HepG2 (cell line): ENCODE measurements around the gene XXYLT1. TPM values are rescaled to one million over a fixed set of nuclear protein-coding genes. Genes with fewer than 3 reads are reported as not detected.

Experiments
- ATAC-seq: fragments of 200-7000 bp; cut with Tn5 transposase; 3 replicates; pipeline ENCODE4 v1.9.1; 2020; ENCODE audit warnings: mild to moderate bottlenecking, moderate library complexity
- BruUV-seq: library from RNA; stranded (reverse); fragments of 400-500 nt; replicated peaks from 2 replicates; lab custom pipeline; 2021; lab: Mats Ljungman, UMichigan
- CTCF ChIA-PET: fragments of 300-600 bp; formaldehyde crosslinking; extraction: SDS; loops from one replicate; lab custom pipeline; 2021; ENCODE audit warnings: low total read pairs, inconsistent platforms, low intra/inter-chr PET ratio; lab: Yijun Ruan, JAX
- POLR2A ChIA-PET: fragments of 350-600 bp; sonication (Branson Sonifier 250); formaldehyde crosslinking; loops from one replicate; lab custom pipeline; 2020; ENCODE audit warnings: antibody characterized with exemption, inconsistent platforms; lab: Yijun Ruan, JAX
- DNase-seq: peaks from one replicate; pipeline ENCODE4 v3.0.0-alpha.2; 2015; ENCODE audit warnings: low spot score
- FAIRE-seq: peaks from 3 replicates; lab custom pipeline; 2011; peaks lifted over from hg19 to GRCh38; lab: Jason Lieb, UNC
- H2AFZ ChIP-seq: one replicate; pipeline ENCODE4 v1.6.1; 2011; ENCODE audit warnings: low read length, inconsistent platforms
- H3K27ac ChIP-seq: fragments of 300-600 bp; 3 replicates; pipeline ENCODE4 v1.8.0; 2011; ENCODE audit warnings: mixed run types, mild to moderate bottlenecking, mixed read lengths, low read length, inconsistent platforms; ENCODE audit not compliant: insufficient read depth; ENCODE audit errors: extremely low read length
- H3K27me3 ChIP-seq, 2 experiments: fragments of 200-600 bp in 1 of 2; 2 replicates in 1 of 2; 3 replicates in 1 of 2; pipeline versions ENCODE4 v1.6.0 to v1.8.0; 2011; ENCODE audit warnings: low read length in 2 of 2, mild to moderate bottlenecking in 2 of 2, moderate library complexity in 2 of 2, inconsistent platforms in 1 of 2; ENCODE audit not compliant: insufficient read depth in 2 of 2, control insufficient read depth in 1 of 2
- H3K36me3 ChIP-seq, 2 experiments: fragments of 200-600 bp in 1 of 2; replicated peaks in 1 of 2; 2 replicates in 1 of 2; 3 replicates in 1 of 2; pipeline versions ENCODE4 v1.5.1 to v1.8.0; 2011; ENCODE audit warnings: low read length in 2 of 2, inconsistent platforms in 1 of 2; ENCODE audit not compliant: insufficient read depth in 2 of 2, control insufficient read depth in 1 of 2
- H3K4me1 ChIP-seq: 2 replicates; pipeline ENCODE4 v1.5.1; 2012; ENCODE audit warnings: low read length, inconsistent platforms; ENCODE audit not compliant: insufficient read depth
- H3K4me2 ChIP-seq: 2 replicates; pipeline ENCODE4 v1.6.0; 2011; ENCODE audit warnings: low read depth, low read length, inconsistent platforms
- H3K4me3 ChIP-seq, 3 experiments: fragments of 200-600 bp in 1 of 3; sonication (generic), shearing (Covaris generic) in 1 of 3; replicated peaks in 1 of 3; 2 replicates each; pipeline ENCODE4 v1.5.1; 2011 to 2016; ENCODE audit warnings: low read length in 3 of 3, inconsistent platforms in 2 of 3, low read depth in 2 of 3, mild to moderate bottlenecking in 2 of 3, control low read depth in 1 of 3, mixed read lengths in 1 of 3; ENCODE audit not compliant: insufficient read depth in 1 of 3
- H3K79me2 ChIP-seq: one replicate; pipeline ENCODE4 v1.6.1; 2011; ENCODE audit warnings: low read length, inconsistent platforms; ENCODE audit not compliant: insufficient read depth
- H3K9ac ChIP-seq: 2 replicates; pipeline ENCODE4 v1.6.0; 2011; ENCODE audit warnings: mild to moderate bottlenecking, low read depth, low read length, inconsistent platforms; ENCODE audit not compliant: insufficient read depth
- H3K9me3 ChIP-seq: 2 replicates; pipeline ENCODE4 v1.5.1; 2012; ENCODE audit warnings: mild to moderate bottlenecking, low read length
- H4K20me1 ChIP-seq: 2 replicates; pipeline ENCODE4 v1.6.0; 2011; ENCODE audit warnings: inconsistent platforms, mild to moderate bottlenecking, low read length, moderate library complexity; ENCODE audit not compliant: insufficient read depth
- ATRX ChIP-seq: sonication (generic); formaldehyde crosslinking; IDR thresholded peaks from 2 replicates; pipeline ENCODE4 v1.4.0; 2020; ENCODE audit warnings: missing genetic modification reagents, borderline replicate concordance
- CBX1 ChIP-seq: IDR thresholded peaks from one replicate; pipeline ENCODE4 v1.6.1; 2016; ENCODE audit warnings: antibody characterized with exemption, low read depth
- EP300 ChIP-seq, 3 experiments: sonication (generic) in 1 of 3; formaldehyde crosslinking in 1 of 3; IDR thresholded peaks; 2 replicates each; pipeline versions ENCODE4 v1.5.1 to v1.6.1; 2011 to 2020; ENCODE audit warnings: low read depth in 2 of 3, low read length in 2 of 3, borderline replicate concordance in 1 of 3, improper control_type of control experiment in 1 of 3, mild to moderate bottlenecking in 1 of 3, missing genetic modification reagents in 1 of 3, moderate library complexity in 1 of 3
- FIP1L1 ChIP-seq: fragments of 200-400 bp; formaldehyde crosslinking; IDR thresholded peaks from 2 replicates; pipeline ENCODE4 v1.6.1; 2018; ENCODE audit warnings: low read depth, mild to moderate bottlenecking, low read length, moderate library complexity, borderline replicate concordance; ENCODE audit not compliant: insufficient read depth
- GTF2F1 ChIP-seq: fragments of 150-350 bp; IDR thresholded peaks from 2 replicates; pipeline ENCODE4 v1.6.1; 2014; ENCODE audit warnings: low read length
- HNRNPLL ChIP-seq: fragments of 200-400 bp; formaldehyde crosslinking; IDR thresholded peaks from 2 replicates; pipeline ENCODE4 v1.6.1; 2017; ENCODE audit warnings: mild to moderate bottlenecking, low read depth, low read length; ENCODE audit not compliant: poor library complexity, severe bottlenecking
- SIX1 ChIP-seq: sonication (generic); formaldehyde crosslinking; IDR thresholded peaks from 2 replicates; pipeline ENCODE4 v1.4.0; 2020; ENCODE audit warnings: missing genetic modification reagents, borderline replicate concordance
- STAT5B ChIP-seq: sonication (generic); formaldehyde crosslinking; IDR thresholded peaks from 2 replicates; pipeline ENCODE4 v1.4.0; 2020; ENCODE audit warnings: missing genetic modification reagents
- ZMAT3 ChIP-seq: sonication (generic); formaldehyde crosslinking; conservative IDR thresholded peaks from 2 replicates; pipeline ENCODE4 v1.7.0; 2021; ENCODE audit warnings: missing genetic modification reagents
- ZNF10 ChIP-seq: sonication (generic); formaldehyde crosslinking; IDR thresholded peaks from 2 replicates; pipeline ENCODE4 v1.4.0; 2020; ENCODE audit warnings: mild to moderate bottlenecking, low read depth, missing genetic modification reagents, borderline replicate concordance
- ZNF207 ChIP-seq: fragments of 450-650 bp; IDR thresholded peaks from 2 replicates; pipeline ENCODE4 v1.6.1; 2016; ENCODE audit warnings: antibody characterized with exemption, borderline replicate concordance
- ZNF234 ChIP-seq: sonication (generic); formaldehyde crosslinking; conservative IDR thresholded peaks from 2 replicates; pipeline ENCODE4 v1.5.1; 2020; ENCODE audit warnings: mild to moderate bottlenecking, missing genetic modification reagents
- ZNF329 ChIP-seq: sonication (generic); formaldehyde crosslinking; IDR thresholded peaks from 2 replicates; pipeline ENCODE4 v1.9.0; 2021; ENCODE audit warnings: low read depth, mild to moderate bottlenecking, missing genetic modification reagents
- ZNF577 ChIP-seq: sonication (generic); formaldehyde crosslinking; IDR thresholded peaks from 2 replicates; pipeline ENCODE4 v1.4.0; 2020; ENCODE audit warnings: mild to moderate bottlenecking, low read depth, missing genetic modification reagents, borderline replicate concordance
- ZNF670 ChIP-seq: sonication (generic); formaldehyde crosslinking; IDR thresholded peaks from 2 replicates; pipeline ENCODE4 v1.8.0; 2022; ENCODE audit warnings: mild to moderate bottlenecking, missing genetic modification reagents, borderline replicate concordance
- ZNF790 ChIP-seq: sonication (generic); formaldehyde crosslinking; IDR thresholded peaks from 2 replicates; pipeline ENCODE4 v1.8.0; 2022; ENCODE audit warnings: missing genetic modification reagents, mild to moderate bottlenecking, borderline replicate concordance
- ZNF816 ChIP-seq: sonication (generic); formaldehyde crosslinking; IDR thresholded peaks from 2 replicates; pipeline ENCODE4 v1.8.0; 2022; ENCODE audit warnings: missing genetic modification reagents, mild to moderate bottlenecking, borderline replicate concordance
- ZSCAN21 ChIP-seq: sonication (generic); formaldehyde crosslinking; IDR thresholded peaks from 2 replicates; pipeline ENCODE4 v1.8.0; 2022; ENCODE audit warnings: mild to moderate bottlenecking, missing genetic modification reagents, moderate library complexity, borderline replicate concordance
- WGBS: methylation state at CpG from one replicate; pipeline ENCODE4 v1.1.6; 2017; ENCODE audit warnings: low lambda C conversion rate; 5-methylcytosine and 5-hydroxymethylcytosine counted together
- in situ Hi-C: cut with HindIII; loops from 2 replicates; pipeline ENCODE4 v1.10.0; 2017; ENCODE audit warnings: low pct_unique_long_range_greater_than_20kb; ENCODE audit not compliant: extremely low pct_ligation_motif_present
- intact Hi-C: fragments of 100-400 bp; cut with micrococcal nuclease; formaldehyde crosslinking; loops from one replicate; pipeline ENCODE4 v1.10.0; 2022; ENCODE audit not compliant: unreplicated experiment
- polyA plus RNA-seq, 8 experiments: library from polyadenylated mRNA; depleted of rRNA in 3 of 8; stranded (reverse) in 7 of 8; unstranded in 1 of 8; fragments of >200 nt; fragmentation: Illumina TruSeq in 4 of 8; extraction: Trizol in 4 of 8; gene quantifications; 2 replicates each; pipeline versions ENCODE4 v1.2.1 to v1.2.3, GENCODE V29; 2011 to 2016; ENCODE audit warnings: low read depth in 4 of 8, missing spikeins in 1 of 8, mixed read lengths in 1 of 8; ENCODE audit not compliant: insufficient read depth in 1 of 8
- total RNA-seq, 5 experiments: library from RNA; depleted of rRNA; stranded (reverse); fragments of >200 nt; fragmentation: Illumina TruSeq; extraction: Trizol; gene quantifications; 2 replicates each; pipeline ENCODE4 v1.2.3, GENCODE V29; 2016; ENCODE audit warnings: low read depth in 1 of 5
- TF ChIP-seq, protein P1 (sequence below): sonication (generic); formaldehyde crosslinking; IDR thresholded peaks from 2 replicates; pipeline ENCODE4 v1.8.0; 2022; ENCODE audit warnings: low read depth, missing genetic modification reagents
- TF ChIP-seq, protein P2 (sequence below): sonication (generic); formaldehyde crosslinking; IDR thresholded peaks from 2 replicates; pipeline ENCODE4 v1.8.1; 2023; ENCODE audit warnings: mild to moderate bottlenecking, missing genetic modification reagents

The XXYLT1 gene
- total and polyA plus RNA-seq, 2 of the 13 experiments (the other 11 are each of a cell fraction or from before 2014, with no cell fraction given): 17.7 to 19.0 TPM

GRCh38 chr3:195129072-195129643 lies 141.8 kb downstream of the XXYLT1 start (continued):
- TF ChIP-seq, protein P1, sequence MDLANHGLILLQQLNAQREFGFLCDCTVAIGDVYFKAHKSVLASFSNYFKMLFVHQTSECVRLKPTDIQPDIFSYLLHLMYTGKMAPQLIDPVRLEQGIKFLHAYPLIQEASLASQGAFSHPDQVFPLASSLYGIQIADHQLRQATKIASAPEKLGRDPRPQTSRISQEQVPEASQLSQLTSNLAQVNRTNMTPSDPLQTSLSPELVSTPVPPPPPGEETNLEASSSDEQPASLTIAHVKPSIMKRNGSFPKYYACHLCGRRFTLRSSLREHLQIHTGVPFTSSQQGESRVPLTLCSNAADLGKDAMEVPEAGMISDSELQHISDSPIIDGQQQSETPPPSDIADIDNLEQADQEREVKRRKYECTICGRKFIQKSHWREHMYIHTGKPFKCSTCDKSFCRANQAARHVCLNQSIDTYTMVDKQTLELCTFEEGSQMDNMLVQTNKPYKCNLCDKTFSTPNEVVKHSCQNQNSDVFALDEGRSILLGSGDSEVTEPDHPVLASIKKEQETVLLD (CRISPR knock-in tag): no peak
- no peak for TF ChIP-seq GTF2F1
- TF ChIP-seq ZNF816 (CRISPR knock-in tag): no peak

GRCh38 chr3:195128255-195129071 lies 142.5 kb downstream of the XXYLT1 start:
- intact Hi-C loops (no loop called here), in situ Hi-C loops (no loop called here)
- H3K4me2 ChIP-seq: no peak overlapping the region
- H3K36me3 ChIP-seq: peaks cover under 1% of the 10 kb centered on the region in 2 experiments; a peak in 1 of 5 replicates
- no peaks in the 10 kb centered on the region for H4K20me1 ChIP-seq
- 96% methylated on average over 7 of the region's 7 CpGs for WGBS
- H3K9ac ChIP-seq: no peak overlapping the region
- no peaks in the 10 kb centered on the region for H3K79me2 ChIP-seq
- no peaks in the 10 kb centered on the region for H3K27me3 ChIP-seq
- CTCF ChIA-PET: no interaction called here
- H3K27ac ChIP-seq: no peak overlapping the region
- FAIRE-seq: no peak
- no TSS peak for BruUV-seq
- no peaks in the 10 kb centered on the region for H3K9me3 ChIP-seq
- H3K4me1 ChIP-seq: peaks cover 23% of the 10 kb centered on the region
- no peak overlapping the region for H2AFZ ChIP-seq
- POLR2A ChIA-PET: no interaction called here
- no peak for ATAC-seq
- no peak for DNase-seq
- H3K4me3 ChIP-seq: no peak overlapping the region
- TF ChIP-seq ZNF234 (CRISPR knock-in tag) (no peak), EP300 (IDR thresholded peaks at IDR 0.05; ENCODE audit: low read depth in 2 of 2, low read length in 2 of 2) (no peak), EP300 (CRISPR knock-in tag; IDR thresholded peaks at IDR 0.05; ENCODE audit: borderline replicate concordance) (no peak), ZNF10 (CRISPR knock-in tag) (no peak), SIX1 (CRISPR knock-in tag) (no peak), HNRNPLL (no peak), ZNF577 (CRISPR knock-in tag) (no peak), STAT5B (no peak), CBX1 (no peak), ZSCAN21 (no peak), ZNF207 (no peak), ZNF670 (CRISPR knock-in tag) (no peak), ZNF329 (CRISPR knock-in tag) (no peak), ATRX (CRISPR knock-in tag) (no peak), FIP1L1 (no peak), ZMAT3 (no peak), ZNF790 (CRISPR knock-in tag) (no peak)
- TF ChIP-seq, protein P2, sequence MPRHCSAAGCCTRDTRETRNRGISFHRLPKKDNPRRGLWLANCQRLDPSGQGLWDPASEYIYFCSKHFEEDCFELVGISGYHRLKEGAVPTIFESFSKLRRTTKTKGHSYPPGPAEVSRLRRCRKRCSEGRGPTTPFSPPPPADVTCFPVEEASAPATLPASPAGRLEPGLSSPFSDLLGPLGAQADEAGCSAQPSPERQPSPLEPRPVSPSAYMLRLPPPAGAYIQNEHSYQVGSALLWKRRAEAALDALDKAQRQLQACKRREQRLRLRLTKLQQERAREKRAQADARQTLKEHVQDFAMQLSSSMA (CRISPR knock-in tag): no peak
